Fibroblast of skin of left quadriceps (primary cell): Measurements from ENCODE around the gene TECTB.

Experiments
- DNase-seq, 2 experiments: peaks; one replicate each; pipeline ENCODE4 v3.0.0-alpha.2; 2013; ENCODE audit warnings: low read depth in 2 of 2

Gene TECTB

DNA sequence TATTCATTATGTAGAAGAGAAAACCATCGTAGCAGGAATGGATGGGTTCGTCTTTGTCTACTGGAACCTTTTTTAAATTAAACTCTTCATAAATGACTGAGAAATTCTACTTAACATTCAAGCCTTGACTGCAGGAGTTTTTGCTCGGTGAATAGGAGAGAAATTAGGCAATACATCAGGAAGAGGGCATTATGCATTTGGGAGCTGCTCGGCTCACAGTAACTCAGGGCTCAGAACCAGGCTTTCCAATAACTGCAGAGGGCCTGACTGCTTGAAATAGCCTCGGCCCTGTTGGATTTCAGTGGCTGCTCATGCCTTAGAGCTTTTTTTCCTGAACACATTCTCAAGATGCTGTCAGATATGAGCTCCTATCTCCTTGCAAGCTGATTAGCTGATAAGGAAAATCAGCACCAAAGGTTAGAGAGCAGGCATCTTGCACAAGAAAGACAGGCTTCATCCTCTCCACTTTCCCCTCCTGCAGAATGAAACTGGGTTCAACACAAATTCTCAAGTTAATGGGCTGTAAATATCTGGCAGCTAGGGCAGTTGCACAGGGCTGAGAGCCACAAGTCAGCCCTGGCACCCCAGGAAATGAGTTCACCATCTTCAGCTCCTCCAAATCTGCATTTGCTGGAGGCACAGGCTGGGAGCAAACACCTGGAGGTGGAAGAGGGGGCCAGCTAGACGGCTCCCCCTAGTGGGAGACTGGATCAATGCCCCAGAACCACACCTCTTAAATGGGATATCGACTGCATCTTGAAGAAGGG lies 24.3 kb downstream of the TECTB start:
- DNase-seq = peak in 1 of 2 experiments; percentile 15

GRCh38 chr10:112308125-112308502 lies 24.9 kb downstream of the TECTB start:
- DNase-seq = no peak

DNA sequence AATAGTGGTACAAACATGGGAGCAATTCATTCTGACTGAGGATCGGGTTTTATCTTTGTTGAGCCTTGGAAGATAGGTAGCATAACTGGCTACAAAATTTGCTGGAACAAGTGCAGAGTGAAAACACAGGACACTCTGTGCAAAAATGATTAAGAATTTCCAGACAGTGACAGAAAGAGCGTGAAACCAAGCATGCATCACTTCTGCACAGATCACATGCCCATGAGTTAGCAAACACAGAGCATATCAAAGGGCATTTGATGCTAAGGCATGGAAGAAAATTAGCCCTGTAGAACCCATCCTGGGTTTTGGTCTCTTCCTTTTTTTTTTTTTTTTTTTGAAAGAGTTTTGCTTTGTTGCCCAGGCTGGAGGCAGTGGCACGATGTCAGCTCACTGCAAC lies 28.3 kb downstream of the TECTB start:
- DNase-seq = no peak

DNA sequence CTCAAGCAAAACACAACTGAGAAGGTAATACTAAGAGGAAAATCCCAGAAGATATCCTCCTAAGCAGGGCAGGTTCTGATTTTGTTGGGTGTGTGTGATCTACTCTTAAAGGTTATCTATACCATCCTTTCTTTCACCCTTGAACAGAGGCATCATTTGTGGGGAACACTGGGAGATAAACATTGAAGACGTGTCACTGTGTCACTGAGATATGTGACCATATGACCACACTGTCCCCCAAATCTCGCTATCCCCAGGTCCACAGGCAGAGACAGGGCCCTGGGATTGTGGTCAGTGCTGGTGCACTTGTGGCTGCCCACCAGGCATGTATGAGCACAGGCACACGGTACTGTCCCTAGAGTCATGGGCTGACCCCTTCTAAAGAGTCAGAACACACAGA lies 30.0 kb downstream of the TECTB start:
- no peak for DNase-seq

DNA sequence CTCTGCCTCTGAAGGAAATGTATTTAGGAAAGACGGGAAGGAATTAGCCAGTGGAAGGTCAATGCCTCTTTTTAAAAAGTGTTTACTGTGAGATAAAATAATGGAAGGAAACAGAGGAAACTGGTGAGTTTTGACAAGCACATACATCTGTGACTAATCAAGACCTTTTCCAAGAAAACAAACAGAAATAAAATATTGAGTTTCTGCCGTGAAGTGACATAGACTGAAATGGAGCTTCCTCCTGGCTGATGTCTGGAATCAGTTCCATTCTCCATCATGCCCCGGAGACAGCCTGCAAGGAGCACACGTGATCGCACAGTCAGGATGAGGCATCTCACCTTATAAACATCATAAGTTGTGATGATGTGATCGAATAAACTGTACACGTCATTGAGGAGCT lies 30.7 kb downstream of the TECTB start:
- DNase-seq = no peak

GRCh38 chr10:112314822-112315474 lies 31.7 kb downstream of the TECTB start:
- peak in 1 of 2 experiments; percentile 38 for DNase-seq

- DNase-seq = no peak
These were observed 44.5 kb downstream of the TECTB start for GRCh38 chr10:112327678-112328077.

GRCh38 chr10:112330162-112330561 lies 47.0 kb downstream of the TECTB start:
- no peak for DNase-seq

DNA sequence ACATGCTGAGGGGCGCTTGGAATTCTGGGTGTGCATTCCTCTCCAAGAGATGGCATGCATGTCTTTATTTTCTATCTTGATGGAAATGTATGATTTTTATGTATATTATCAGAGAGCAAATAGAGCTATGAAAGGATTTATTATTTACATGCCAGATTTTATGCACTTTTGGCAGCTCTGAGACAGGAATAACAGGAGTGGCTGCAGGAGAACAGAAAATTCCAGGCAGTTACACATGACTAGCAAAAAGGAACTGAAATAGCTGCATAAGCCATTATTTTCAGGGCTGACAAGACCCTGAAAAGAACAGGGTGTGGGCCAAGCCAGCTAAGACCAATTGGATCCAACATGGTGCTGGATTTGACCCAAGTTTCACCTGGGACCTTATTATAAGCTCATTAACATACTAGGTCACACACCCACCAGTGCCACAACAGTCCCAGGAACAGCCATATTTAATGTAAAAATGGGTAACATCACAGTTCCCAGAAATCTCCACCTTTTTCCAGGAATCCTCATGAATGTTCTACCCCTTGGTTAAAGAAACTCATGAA lies 47.5 kb downstream of the TECTB start:
- DNase-seq = no peak

- no peak for DNase-seq
These were observed 48.8 kb downstream of the TECTB start for GRCh38 chr10:112332022-112332421.

DNA sequence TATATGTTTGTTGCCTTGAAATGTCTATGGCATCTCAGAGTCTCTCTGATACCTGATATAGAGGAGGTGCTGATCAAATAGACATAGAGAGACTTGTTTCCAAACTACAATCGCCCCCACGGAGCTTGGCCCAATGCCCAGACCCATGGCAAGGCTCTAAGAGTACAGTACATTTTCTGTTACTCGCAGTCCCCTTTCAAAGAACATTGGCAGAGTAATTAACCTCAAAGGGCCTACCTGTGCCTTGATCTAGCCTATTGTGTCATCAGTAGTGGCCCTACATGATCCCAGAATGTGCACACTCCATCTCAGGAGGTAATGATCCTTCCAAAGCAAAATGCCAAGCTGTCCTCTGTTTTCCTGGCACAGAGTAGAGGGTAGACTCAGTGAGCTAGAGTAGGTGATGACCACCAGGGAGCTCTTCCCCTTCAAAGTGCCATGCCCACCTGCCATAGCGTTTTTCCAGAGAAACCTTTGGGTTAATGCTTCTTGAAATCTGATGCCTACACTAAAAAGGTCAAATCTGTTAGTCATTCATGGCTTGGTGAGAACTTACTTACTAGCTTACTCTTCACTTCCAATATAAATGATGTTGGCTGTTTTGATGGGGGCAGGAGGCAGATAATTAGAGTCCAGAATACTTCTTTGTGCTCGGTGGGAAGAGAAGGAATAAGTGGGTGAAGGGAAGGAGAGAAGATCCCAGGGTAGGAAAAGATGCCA lies 49.5 kb downstream of the TECTB start:
- DNase-seq = no peak

GRCh38 chr10:112333452-112333851 lies 50.3 kb downstream of the TECTB start:
- DNase-seq = no peak

GRCh38 chr10:112335111-112335867 lies 52.1 kb downstream of the TECTB start:
- DNase-seq = peak; percentile 20 to 26

DNA sequence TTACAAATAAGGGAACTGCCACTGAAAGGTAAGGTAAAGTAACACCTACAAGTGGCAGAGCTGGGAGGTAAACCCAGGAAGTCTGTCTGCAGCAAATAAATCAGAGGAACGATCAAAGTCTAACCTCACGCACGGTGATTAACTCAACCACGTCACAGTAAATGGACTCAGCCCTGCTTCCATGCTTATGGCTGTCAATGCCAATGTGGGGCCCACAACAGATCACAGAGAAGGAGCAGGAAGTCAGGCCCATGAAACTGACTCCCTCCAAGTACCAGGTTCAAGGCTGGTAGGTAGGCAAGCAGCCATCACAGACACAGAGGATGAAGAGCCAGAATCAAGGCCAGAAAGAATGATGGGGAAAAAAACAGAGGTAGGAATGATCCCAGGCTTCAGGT lies 52.7 kb downstream of the TECTB start:
- no peak for DNase-seq

DNA sequence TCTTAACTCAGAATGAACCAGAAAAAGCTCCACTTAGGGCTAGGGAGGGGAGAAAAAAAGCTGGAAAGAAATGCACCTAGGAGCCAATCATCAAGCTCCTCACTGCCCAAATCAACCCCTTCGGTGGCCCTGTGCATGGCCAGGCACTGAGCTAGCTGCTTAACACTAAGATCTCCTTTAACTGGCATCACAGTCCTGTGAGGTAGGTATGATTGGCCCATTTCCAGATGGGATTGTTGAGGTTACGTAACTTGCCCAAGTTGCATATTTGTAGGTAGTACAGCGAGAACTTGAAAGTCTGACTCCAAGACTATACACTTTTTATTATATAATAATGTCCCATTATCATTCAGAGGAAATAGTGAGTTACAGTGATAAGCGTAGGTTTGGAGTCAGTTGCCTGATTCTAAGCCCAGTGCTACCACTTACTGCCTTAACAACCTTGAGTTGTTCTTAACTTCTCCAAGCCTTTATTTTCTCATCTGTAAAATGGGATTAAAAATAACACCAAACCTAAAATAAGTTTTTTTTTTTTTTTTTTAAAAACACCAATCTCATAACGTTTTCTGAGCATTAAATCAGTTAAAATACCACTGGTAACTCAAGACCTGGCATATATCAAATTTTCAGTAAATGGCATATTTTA lies 53.5 kb downstream of the TECTB start:
- no peak for DNase-seq

- DNase-seq = no peak
These were observed 55.8 kb downstream of the TECTB start for GRCh38 chr10:112338957-112339356.

DNA sequence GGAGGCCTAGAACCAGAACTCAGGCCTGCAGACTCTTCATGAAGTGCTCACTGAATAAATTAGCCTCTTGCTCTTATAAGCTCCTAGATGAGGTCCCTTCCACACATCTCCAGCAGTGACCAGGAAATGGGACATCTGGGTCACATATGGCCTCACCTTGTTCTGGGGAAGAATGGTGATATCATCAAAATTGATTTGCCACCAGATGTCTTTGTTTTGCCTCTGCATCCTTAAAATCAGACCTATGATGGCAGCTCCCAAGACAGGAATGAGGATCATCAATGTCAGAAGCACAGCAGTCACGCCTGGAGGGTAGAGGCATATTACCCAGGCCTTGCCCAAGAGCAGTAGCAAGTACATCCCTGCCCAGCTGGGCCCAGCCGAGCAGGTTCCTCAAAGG lies 57.4 kb downstream of the TECTB start:
- no peak for DNase-seq

- DNase-seq = no peak
These were observed 60.0 kb downstream of the TECTB start for GRCh38 chr10:112343056-112343806.

DNA sequence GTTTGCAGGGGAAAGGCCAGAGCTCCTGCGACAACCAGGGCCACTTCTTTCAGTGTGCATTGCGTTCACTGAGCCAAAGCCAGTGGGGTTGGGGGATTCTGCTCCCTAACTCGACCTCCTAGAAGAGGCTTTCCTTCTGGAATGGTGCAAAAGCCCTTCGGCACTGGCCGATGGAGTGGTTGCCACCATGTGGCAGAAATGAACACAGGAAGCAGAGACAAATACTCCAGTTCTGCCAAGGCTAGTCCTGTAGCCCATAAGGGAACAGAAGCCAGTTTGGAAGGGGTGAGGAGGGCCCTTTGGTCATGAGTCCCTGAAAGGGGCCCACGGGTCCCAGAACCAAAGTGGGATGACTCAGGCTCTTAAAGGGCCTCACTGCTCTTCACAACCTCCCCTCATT lies 61.1 kb downstream of the TECTB start:
- no peak for DNase-seq

GRCh38 chr10:112345202-112345601 lies 62.0 kb downstream of the TECTB start:
- no peak for DNase-seq

DNA sequence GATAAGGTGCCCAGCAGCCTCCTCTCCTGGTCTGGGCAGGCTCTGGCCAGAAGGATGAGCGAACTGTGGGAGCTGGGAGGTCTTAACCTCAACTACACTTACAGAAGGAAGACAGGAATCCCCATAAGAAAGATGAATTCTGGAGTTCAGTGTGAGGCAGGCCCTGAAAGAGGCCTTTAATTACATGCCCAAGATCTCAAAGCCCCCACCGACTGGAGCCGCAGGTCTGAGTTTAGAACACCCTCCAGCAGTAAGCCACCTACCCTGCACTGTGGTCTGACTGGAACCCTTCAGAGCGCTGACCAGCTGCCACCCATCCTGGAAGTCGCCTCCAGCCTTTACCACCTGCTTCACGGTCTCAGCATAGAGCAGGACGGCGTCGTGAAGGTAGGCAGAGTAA lies 62.5 kb downstream of the TECTB start:
- DNase-seq = no peak
